Measurements from ENCODE around the gene SYS1. TPM values are rescaled to one million over a fixed set of nuclear protein-coding genes. Genes with fewer than 3 reads are reported as not detected.

Gene SYS1
- total RNA-seq, 1 experiment from 2014 or later = 20.5 TPM

DNA sequence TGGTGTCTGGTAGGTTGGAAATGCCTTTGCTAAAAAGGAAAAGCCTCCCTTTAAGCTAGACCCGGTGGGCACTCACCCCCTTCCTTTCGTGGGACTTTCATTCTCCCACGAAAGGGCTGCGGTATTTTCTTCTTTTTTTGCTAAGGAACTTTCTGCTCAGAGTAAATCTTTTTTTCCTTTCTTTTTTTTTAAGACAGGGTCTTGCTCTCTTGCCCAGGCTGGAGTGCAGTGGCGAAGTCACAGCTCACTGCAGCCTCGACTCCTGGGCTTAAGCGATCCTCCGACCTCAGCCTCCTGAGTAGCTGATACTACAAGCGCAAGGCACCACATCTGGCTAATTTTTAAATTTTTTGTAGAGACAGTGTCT, 11.1 kb downstream of the SYS1 start:
- Histone ChIP-seq H3K79me2 (ENCODE audit: insufficient read depth, low read length) (no peaks in the 10 kb centered on the region), H3K27ac (ENCODE audit: low read depth, low read length) (no peak overlapping the region), H3K9ac (ENCODE audit: low read length) (no peak overlapping the region), H3K27me3 (ENCODE audit: insufficient read depth, low read length) (no peaks in the 10 kb centered on the region), H4K20me1 (ENCODE audit: insufficient read depth) (no peaks in the 10 kb centered on the region), H3K9me2 (ENCODE audit: insufficient read depth) (no peaks in the 10 kb centered on the region), H3K9me3 (ENCODE audit: control insufficient read depth in 1 of 2, insufficient read depth in 1 of 2, low read depth in 1 of 2, low read length in 2 of 2) (no peaks in the 10 kb centered on the region), H3K4me1 (ENCODE audit: control insufficient read depth in 1 of 2, insufficient read depth in 2 of 2, low read length in 2 of 2) (peaks cover 0 to 19% of the 10 kb centered on the region in 2 experiments; a peak in 2 of 4 replicates), H2AFZ (ENCODE audit: low read depth, low read length, poor library complexity, severe bottlenecking) (no peak overlapping the region), H3K4me2 (ENCODE audit: low read length) (peak overlapping the region; percentile 58), H3K4me3 (replicated peaks in 1 of 2; ENCODE audit: low read depth in 1 of 2, low read length in 2 of 2) (no peak overlapping the region), H3K36me3 (ENCODE audit: control insufficient read depth in 1 of 2, insufficient read depth in 2 of 2, low read length in 2 of 2) (no peaks in the 10 kb centered on the region)
- TF ChIP-seq, protein P1, sequence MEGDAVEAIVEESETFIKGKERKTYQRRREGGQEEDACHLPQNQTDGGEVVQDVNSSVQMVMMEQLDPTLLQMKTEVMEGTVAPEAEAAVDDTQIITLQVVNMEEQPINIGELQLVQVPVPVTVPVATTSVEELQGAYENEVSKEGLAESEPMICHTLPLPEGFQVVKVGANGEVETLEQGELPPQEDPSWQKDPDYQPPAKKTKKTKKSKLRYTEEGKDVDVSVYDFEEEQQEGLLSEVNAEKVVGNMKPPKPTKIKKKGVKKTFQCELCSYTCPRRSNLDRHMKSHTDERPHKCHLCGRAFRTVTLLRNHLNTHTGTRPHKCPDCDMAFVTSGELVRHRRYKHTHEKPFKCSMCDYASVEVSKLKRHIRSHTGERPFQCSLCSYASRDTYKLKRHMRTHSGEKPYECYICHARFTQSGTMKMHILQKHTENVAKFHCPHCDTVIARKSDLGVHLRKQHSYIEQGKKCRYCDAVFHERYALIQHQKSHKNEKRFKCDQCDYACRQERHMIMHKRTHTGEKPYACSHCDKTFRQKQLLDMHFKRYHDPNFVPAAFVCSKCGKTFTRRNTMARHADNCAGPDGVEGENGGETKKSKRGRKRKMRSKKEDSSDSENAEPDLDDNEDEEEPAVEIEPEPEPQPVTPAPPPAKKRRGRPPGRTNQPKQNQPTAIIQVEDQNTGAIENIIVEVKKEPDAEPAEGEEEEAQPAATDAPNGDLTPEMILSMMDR (IDR thresholded peaks at IDR 0.05 in 2 of 3, conservative IDR thresholded peaks at IDR 0.05 in 1 of 3; ENCODE audit: borderline replicate concordance in 1 of 3, insufficient read depth in 1 of 3, low read depth in 2 of 3, low read length in 2 of 3) = no peak
- TF ChIP-seq SIN3A (IDR thresholded peaks at IDR 0.05; ENCODE audit: low read depth) (no peak), POLR2A (IDR thresholded peaks at IDR 0.05; ENCODE audit: borderline replicate concordance, extremely low read depth, insufficient read depth, insufficient read length) (no peak), TCF7L2 (IDR thresholded peaks at IDR 0.05; ENCODE audit: borderline replicate concordance, extremely low read depth, insufficient read depth, insufficient read length) (no peak), EZH2phosphoT487 (IDR thresholded peaks at IDR 0.05; ENCODE audit: borderline replicate concordance) (no peak), ELF1 (IDR thresholded peaks at IDR 0.05; ENCODE audit: borderline replicate concordance, low read depth) (no peak), EZH2 (IDR thresholded peaks at IDR 0.05) (no peak), CEBPB (IDR thresholded peaks at IDR 0.05; ENCODE audit: low read depth) (no peak), SRF (IDR thresholded peaks at IDR 0.05; ENCODE audit: low read depth) (no peak), YY1 (IDR thresholded peaks at IDR 0.05; ENCODE audit: extremely low read depth, insufficient replicate concordance, low read depth, low read length) (no peak), JUND (IDR thresholded peaks at IDR 0.05) (no peak), RAD21 (IDR thresholded peaks at IDR 0.05; ENCODE audit: low read depth) (no peak), POLR2AphosphoS5 (IDR thresholded peaks at IDR 0.05; ENCODE audit: low read depth, low read length) (no peak), EGR1 (IDR thresholded peaks at IDR 0.05; ENCODE audit: low read depth) (no peak), FOSL1 (IDR thresholded peaks at IDR 0.05; ENCODE audit: low read depth) (no peak)
- TF ChIP-seq, protein P2, sequence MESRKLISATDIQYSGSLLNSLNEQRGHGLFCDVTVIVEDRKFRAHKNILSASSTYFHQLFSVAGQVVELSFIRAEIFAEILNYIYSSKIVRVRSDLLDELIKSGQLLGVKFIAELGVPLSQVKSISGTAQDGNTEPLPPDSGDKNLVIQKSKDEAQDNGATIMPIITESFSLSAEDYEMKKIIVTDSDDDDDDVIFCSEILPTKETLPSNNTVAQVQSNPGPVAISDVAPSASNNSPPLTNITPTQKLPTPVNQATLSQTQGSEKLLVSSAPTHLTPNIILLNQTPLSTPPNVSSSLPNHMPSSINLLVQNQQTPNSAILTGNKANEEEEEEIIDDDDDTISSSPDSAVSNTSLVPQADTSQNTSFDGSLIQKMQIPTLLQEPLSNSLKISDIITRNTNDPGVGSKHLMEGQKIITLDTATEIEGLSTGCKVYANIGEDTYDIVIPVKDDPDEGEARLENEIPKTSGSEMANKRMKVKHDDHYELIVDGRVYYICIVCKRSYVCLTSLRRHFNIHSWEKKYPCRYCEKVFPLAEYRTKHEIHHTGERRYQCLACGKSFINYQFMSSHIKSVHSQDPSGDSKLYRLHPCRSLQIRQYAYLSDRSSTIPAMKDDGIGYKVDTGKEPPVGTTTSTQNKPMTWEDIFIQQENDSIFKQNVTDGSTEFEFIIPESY (IDR thresholded peaks at IDR 0.05; ENCODE audit: extremely low read depth, insufficient replicate concordance, low read length) = no peak
- TF ChIP-seq, protein P3, sequence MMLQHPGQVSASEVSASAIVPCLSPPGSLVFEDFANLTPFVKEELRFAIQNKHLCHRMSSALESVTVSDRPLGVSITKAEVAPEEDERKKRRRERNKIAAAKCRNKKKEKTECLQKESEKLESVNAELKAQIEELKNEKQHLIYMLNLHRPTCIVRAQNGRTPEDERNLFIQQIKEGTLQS (IDR thresholded peaks at IDR 0.05) = no peak
- TF ChIP-seq, protein P4, sequence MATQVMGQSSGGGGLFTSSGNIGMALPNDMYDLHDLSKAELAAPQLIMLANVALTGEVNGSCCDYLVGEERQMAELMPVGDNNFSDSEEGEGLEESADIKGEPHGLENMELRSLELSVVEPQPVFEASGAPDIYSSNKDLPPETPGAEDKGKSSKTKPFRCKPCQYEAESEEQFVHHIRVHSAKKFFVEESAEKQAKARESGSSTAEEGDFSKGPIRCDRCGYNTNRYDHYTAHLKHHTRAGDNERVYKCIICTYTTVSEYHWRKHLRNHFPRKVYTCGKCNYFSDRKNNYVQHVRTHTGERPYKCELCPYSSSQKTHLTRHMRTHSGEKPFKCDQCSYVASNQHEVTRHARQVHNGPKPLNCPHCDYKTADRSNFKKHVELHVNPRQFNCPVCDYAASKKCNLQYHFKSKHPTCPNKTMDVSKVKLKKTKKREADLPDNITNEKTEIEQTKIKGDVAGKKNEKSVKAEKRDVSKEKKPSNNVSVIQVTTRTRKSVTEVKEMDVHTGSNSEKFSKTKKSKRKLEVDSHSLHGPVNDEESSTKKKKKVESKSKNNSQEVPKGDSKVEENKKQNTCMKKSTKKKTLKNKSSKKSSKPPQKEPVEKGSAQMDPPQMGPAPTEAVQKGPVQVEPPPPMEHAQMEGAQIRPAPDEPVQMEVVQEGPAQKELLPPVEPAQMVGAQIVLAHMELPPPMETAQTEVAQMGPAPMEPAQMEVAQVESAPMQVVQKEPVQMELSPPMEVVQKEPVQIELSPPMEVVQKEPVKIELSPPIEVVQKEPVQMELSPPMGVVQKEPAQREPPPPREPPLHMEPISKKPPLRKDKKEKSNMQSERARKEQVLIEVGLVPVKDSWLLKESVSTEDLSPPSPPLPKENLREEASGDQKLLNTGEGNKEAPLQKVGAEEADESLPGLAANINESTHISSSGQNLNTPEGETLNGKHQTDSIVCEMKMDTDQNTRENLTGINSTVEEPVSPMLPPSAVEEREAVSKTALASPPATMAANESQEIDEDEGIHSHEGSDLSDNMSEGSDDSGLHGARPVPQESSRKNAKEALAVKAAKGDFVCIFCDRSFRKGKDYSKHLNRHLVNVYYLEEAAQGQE (IDR thresholded peaks at IDR 0.05; ENCODE audit: low read depth) = no peak
- TF ChIP-seq, protein P5, sequence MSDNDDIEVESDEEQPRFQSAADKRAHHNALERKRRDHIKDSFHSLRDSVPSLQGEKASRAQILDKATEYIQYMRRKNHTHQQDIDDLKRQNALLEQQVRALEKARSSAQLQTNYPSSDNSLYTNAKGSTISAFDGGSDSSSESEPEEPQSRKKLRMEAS (IDR thresholded peaks at IDR 0.05) = no peak
- POLR2A ChIA-PET = interaction anchor here (0.8 to 2.2 kb wide), 4 partner anchors 10 to 63 kb away, joined by 3 to 9 read pairs (median 4); partner anchors contain the start of gene SYS1
- no peak for DNase-seq (ENCODE audit: low read depth, low spot score)
- intact Hi-C loops (cut with micrococcal nuclease) = loop anchor here (1.0 to 2.0 kb wide), 3 partner anchors 42 to 397 kb away; partner anchors contain the start of gene PIGT
- CTCF ChIA-PET = interaction anchor here (1.0 to 8.3 kb wide), 22 partner anchors 8 to 397 kb away, joined by 3 to 61 read pairs (median 4); partner anchors contain the start of genes PIGT and SYS1
- RAD21 ChIA-PET (ENCODE audit: low non-redundant PET in 1 of 2, low total read pairs in 2 of 2, uncharacterized antibody in 2 of 2, unreplicated experiment in 2 of 2) = interaction anchor here in 1 of 2 experiments (1.5 to 2.1 kb wide), 2 partner anchors 54 to 63 kb away, joined by 4 to 16 read pairs; no protein-coding TSS in a partner anchor
- no peak for ATAC-seq
- no TSS peak for BruUV-seq (replicated peaks)
